HuH-7 (cell line): ENCODE data around the gene RAB3IP.
A peak's percentile ranks its signal among the peaks of the same experiment; 100 is the strongest.
"Not testable (repeated sequence)": the region's sequence is repeated elsewhere in the genome, so short reads cannot be mapped to it uniquely, and the experiment has no call there.

ENCODE experiments used
- DNase-seq: peaks from one replicate; pipeline ENCODE4 v3.0.0; 2011; ENCODE audit warnings: low spot score

Gene RAB3IP

DNA sequence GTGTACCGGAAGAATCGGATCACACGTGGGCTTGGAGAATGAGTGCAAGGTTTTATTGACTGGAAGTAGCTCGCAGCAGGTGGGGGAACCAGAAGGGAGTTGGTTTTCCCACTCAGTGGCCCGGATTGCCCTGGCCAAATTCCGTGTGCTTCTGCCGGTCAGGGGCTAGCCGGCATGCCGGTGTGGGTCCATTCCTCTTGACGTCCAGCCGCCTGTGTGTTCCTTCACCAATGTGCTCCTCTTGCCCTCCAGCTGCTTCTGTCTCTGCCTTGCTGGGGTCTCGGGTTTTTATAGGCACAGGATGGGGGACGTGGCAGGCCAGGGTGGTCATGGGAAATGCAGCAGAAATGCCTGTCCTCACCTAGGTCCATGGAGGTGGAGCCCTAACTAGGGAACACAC is 97.4 kb downstream of the RAB3IP start:
- no peak for DNase-seq

DNA sequence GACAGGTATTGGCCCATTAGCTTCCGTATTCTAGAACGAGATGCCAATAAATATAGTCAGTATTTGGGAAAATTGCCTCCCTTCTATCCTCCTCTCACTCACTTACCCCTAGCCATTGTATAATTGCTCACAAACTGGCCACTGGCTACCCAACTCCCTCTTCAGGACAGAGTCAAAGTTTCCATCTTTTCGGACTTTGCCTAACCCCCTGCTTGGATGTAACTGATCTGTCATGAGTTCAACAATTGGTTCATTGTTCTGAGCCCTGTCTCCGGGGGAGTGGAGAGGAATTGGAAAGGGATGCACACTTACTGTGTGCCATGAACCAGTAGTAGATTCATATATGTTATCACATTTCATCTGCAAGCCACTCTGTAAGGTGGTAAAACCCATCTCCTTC is 98.5 kb downstream of the RAB3IP start:
- peak; percentile 15 for DNase-seq

DNA sequence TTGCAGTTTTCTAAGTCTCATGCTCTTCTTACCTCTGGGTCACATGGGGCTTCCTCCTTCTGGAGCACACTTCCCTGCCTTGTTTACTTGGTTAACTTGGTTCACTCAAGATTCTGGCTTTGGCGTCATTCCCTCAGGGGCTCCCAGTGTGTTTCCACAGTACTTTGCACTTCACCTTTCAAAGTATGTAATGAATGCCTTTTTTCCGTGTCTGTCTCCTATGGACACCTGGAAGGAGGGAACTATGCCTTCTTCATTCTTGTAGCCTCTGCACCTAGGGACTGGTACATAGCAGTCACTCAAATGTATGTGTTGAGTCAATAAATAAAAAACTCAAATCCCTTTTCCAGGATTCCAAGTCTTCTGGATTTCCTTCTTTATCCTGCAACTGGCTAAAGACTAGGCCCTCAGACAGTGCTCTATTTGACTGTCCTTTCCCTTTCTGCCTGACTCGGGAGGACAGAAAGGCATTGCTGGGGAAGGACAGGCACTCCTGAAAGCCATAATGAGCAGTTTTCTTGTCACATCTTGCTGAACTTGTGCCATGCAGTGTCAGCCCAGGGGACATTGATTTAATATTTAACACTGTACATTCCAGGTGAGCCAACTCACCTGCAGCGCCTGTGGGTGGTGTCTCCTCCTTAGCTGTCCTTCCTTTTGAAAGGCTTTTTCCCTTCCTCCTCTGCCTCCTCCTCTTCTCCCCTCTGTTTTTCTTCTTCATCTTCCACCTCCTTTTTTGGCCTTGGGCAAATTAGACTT is 99.2 kb downstream of the RAB3IP start:
- DNase-seq, result no peak

DNA sequence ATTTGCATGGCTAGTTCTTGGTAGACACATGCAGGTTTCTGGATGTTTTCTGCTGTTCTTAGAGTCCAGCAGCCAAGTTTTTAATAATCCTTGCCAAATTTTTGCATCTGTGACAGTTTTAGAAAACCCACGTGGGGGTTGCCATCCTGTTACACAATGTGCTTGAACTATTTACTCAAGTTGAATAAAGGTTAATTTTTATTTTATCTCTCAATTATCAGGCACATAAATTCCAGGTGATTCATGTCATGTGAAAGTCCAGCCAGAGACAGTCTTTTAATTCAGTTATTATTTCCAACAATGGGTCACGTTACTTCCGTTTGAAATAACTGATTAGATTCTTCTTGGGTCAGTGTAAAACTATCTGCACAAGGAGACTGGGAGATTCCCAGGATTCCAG is 102.1 kb downstream of the RAB3IP start:
- DNase-seq, result no peak

DNA sequence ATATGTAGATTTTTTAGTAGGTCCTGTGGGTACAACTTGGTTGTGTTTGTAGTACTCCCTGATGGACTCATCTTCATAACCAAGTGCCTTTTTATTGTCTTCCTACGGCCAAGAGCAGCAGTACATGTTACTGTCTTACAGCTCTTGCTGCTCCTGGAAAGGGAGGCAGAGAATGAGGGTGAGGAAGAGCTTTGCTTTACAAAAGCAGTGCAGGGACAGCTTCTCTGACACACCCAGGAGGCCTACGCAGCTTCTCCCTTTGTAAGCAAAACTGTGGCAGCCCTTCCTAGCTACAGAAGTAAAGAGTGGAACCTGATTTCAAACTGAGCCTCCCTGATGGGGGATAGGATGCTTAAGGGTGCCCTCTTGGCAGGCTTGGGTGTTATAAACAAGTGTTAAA is 104.9 kb downstream of the RAB3IP start:
- no peak for DNase-seq

DNA sequence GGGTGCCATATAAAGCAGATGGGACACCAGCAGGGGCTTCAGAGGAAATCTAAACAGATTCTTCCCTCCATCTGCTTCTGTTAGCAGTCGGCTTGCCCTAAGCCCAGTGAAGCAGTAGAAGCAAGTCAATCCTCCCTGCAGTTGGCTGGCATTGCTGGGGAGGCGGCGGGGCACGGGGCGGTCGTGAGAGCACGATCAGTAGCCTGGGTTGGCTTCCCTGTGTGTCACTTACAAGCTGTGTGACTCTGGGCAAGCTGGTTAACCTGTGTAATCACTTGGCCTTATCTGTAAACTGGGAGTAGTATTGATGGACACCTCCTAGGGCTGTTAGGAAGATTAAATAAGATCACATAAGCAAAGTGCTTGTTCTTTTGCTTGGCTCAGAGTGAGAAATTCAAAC is 105.8 kb downstream of the RAB3IP start:
- DNase-seq, result no peak

DNA sequence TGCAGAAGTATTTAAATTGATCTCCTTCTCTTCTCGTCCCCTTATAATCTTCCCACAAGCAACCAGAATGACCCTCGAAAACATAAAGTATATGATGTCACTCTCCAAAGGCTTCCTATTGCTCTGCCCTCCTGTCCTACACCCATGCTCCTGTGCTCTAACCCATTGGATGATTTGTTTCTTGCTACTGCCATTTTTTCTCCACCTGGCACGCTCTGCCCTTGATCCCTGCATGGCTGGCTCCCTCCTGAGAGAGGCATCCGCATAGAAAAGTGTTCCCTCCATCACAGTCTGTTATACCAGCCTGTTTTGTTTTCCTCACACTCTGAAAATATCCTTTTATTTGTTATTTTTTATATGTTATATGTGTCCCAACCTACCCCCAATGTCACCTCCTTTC is 106.2 kb downstream of the RAB3IP start:
- no peak for DNase-seq

DNA sequence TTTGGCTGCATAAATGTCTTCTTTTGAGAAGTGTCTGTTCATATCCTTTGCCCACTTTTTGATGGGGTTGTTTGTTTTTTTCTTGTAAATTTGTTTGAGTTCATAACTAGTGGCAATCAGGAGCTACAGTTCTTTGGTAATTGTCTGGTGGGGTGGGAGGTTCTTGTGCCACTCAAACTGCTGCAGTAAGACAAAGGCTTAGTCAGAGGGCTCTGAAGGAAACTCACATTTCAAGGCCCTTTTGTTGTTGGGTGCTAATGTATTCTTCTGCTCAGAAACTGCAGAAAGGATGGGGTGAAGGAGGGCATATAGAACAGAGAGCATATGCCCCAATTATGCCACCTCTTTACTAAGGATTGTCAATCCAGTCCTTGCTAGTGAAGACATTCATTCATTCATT is 108.3 kb downstream of the RAB3IP start:
- DNase-seq, result no peak

DNA sequence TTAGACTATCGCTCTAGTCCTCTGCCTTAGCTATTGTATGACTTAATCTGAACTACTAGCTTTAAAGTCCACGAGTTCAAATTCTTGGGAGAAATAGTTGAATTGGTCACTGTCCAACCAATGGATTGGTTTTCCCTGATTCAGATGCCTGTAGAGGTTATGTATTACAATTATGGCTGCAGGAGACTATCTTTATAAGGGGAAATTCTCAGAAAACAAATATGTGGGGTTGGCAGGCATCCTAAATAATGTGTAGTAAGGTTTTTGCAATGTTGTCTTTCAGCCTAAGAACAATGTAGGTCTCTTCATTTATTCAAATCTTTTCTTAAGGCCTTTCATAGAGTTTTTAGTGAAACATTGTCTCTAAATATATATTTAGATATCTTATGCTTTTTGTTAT is 113.3 kb downstream of the RAB3IP start:
- DNase-seq, result no peak

DNA sequence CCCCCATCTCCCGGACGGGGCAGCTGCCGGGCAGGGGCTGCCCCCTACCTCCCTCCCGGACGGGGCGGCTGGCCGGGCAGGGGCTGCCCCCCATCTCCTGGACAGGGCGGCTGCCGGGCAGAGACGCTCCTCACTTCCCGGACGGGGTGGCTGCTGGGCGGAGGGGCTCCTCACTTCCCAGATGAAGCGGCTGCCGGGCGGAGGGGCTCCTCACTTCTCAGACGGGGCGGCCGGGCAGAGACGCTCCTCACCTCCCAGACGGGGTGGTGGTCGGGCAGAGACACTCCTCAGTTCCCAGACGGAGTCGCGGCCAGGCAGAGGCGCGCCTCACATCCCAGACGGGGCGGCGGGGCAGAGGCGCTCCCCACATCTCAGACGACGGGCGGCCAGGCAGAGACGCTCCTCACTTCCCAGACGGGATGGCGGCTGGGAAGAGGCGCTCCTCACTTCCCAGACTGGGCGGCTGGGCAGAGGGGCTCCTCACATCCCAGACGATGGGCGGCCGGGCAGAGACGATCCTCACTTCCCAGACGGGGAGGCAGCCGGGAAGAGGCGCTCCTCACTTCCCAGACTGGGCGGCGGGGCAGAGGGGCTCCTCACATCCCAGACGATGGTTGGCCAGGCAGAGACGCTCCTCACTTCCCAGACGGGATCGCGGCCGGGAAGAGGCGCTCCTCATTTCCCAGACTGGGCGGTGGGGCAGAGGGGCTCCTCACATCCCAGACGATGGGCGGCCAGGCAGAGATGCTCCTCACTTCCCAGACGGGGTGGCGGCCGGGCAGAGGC is 114.7 kb downstream of the RAB3IP start:
- not testable (repeated sequence) for DNase-seq

DNA sequence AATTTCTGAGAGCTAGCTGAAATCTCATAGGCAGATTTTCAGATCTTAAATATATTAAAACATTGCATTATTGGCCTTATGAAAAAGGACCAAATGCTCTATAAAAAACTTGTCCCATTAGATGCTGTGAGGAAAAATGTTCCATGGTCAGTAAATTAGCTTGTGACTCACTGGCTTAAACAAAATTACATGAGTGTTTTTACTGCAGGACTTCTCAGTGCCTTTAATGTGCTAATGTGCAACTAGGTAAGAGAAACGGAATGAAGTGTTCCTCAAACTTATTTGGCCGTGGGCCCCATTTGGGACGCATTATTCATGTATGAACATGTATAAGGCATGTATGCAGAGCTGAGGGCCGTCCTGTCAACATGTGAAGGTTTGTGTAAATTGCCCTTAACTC is 128.0 kb downstream of the RAB3IP start:
- DNase-seq, result no peak

DNA sequence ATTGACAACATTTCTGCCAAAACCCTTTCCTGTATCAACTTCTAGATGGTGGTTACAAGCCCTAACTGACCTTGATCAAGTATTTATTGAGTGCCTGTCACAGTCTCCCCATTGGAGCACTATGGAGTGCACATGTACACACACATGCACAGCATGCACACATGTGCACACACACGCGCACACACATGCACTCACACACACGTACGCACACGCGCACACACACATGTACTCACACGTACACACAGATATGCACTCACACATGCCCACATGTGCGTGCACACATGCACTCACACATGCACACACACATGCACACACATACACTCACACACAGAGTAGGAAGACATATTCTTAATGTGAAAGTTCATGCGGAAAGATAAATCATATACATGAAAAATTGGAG is 130.0 kb downstream of the RAB3IP start:
- no peak for DNase-seq

DNA sequence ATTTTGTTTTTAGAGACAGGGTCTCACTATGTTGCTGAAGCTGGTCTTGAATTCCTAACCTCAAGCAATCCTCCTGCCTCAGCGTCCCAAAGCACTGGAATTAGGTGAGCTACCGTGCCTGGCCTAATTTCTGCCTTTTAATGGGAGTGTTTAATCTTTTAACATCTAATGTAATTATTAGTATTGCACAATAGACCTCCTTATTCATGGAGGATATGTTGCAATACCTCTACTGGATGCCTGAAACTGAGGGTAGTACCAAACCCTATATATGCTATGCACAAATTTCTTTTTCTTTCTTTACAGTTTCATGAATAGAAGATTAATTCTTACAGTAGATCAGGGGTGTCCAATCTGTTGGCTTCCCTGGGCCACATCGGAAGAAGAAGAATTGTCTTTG is 134.1 kb downstream of the RAB3IP start:
- no peak for DNase-seq
